ENCODE data around the gene TUFT1.

DNA sequence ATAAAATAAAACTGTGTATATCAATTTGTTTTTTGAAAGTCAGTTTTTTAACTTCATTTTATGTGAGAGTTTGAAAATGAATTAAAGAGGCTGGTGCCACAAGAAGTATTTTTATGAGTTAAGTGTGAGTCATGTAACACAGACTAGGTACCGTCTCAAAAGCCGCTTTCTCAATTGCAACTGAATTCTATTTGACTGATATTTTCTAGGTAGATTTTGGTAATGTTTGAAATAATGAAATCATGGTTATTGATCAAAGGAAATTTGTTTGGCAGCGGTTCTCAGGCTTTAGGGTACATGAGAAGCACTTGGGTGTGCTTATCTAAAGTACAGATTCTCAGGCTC is 76.4 kb downstream of the TUFT1 start:
- TF ChIP-seq POLR2A (IDR thresholded peaks at IDR 0.05): no peak
- TF ChIP-seq, protein P1, sequence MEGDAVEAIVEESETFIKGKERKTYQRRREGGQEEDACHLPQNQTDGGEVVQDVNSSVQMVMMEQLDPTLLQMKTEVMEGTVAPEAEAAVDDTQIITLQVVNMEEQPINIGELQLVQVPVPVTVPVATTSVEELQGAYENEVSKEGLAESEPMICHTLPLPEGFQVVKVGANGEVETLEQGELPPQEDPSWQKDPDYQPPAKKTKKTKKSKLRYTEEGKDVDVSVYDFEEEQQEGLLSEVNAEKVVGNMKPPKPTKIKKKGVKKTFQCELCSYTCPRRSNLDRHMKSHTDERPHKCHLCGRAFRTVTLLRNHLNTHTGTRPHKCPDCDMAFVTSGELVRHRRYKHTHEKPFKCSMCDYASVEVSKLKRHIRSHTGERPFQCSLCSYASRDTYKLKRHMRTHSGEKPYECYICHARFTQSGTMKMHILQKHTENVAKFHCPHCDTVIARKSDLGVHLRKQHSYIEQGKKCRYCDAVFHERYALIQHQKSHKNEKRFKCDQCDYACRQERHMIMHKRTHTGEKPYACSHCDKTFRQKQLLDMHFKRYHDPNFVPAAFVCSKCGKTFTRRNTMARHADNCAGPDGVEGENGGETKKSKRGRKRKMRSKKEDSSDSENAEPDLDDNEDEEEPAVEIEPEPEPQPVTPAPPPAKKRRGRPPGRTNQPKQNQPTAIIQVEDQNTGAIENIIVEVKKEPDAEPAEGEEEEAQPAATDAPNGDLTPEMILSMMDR (IDR thresholded peaks at IDR 0.05): no peak
